SK-N-SH (cell line): ENCODE results near the gene PPP5C.

Source experiments
- JUND ChIP-seq: IDR thresholded peaks from 2 replicates; pipeline ENCODE4 v1.4.0; 2012
- TF ChIP-seq, protein P1 (sequence below): fragments of 200-600 bp; sonication (generic); IDR thresholded peaks from 2 replicates; pipeline ENCODE4 v1.6.1; 2017; ENCODE audit warnings: antibody characterized with exemption, mild to moderate bottlenecking, moderate library complexity

DNA sequence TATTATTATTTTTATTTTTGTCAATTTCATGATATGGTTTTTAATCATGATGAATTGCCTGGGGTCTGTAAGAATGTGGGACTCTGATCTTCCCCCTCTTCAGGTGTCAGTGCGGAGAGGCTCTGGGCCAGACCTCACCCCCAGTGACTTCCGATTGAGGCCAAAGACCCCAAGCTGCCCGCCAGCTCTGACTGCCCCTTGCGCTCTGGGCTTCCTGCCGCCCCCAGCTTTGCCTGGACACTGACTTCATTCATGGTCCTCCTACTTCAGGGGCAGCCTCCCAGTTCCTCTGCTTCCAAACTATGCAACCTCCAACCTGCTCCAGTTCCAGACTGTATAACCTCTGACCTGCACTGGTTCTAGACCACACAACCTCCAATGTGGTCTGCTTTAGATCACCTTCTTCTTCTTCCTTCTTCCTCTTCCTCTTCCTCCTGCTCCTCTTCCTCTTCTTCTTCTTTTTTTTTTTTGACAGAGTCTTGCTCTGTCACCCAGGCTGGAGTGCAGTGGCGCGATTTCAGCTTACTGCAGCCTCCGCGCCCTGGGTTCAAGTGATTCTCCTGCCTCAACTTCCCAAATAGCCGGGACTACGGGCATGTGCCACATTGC, 6.7 kb upstream of the PPP5C start:
- no peak for TF ChIP-seq JUND
- TF ChIP-seq, protein P1, sequence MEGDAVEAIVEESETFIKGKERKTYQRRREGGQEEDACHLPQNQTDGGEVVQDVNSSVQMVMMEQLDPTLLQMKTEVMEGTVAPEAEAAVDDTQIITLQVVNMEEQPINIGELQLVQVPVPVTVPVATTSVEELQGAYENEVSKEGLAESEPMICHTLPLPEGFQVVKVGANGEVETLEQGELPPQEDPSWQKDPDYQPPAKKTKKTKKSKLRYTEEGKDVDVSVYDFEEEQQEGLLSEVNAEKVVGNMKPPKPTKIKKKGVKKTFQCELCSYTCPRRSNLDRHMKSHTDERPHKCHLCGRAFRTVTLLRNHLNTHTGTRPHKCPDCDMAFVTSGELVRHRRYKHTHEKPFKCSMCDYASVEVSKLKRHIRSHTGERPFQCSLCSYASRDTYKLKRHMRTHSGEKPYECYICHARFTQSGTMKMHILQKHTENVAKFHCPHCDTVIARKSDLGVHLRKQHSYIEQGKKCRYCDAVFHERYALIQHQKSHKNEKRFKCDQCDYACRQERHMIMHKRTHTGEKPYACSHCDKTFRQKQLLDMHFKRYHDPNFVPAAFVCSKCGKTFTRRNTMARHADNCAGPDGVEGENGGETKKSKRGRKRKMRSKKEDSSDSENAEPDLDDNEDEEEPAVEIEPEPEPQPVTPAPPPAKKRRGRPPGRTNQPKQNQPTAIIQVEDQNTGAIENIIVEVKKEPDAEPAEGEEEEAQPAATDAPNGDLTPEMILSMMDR = no peak
